Activated T-helper 2 cell treated with anti-CD3 and anti-CD28 coated beads, Interferon-gamma antibody, Interleukin-2, Interleukin-4, amounts not matched to agents 10 μg/mL and 5 μg/mL and 100 μg/mL, durations not matched to agents 14 hours and 24 hours and 36 hours (primary cell): Measurements from ENCODE around the gene RPGRIP1L. TPM values are rescaled to one million over a fixed set of nuclear protein-coding genes. Genes with fewer than 3 reads are reported as not detected.

Experiments used
- DNase-seq: peaks from one replicate; pipeline ENCODE4 v3.0.0; 2021; ENCODE audit warnings: low spot score
- H3K27ac Mint-ChIP-seq: one replicate; pipeline ENCODE4 v1.8.0; 2021; ENCODE audit warnings: mixed read lengths
- H3K27me3 Mint-ChIP-seq: one replicate; pipeline ENCODE4 v1.8.0; 2021; ENCODE audit warnings: low read depth, mixed read lengths
- H3K36me3 Mint-ChIP-seq: one replicate; pipeline ENCODE4 v1.8.0; 2021; ENCODE audit warnings: low read depth, mixed read lengths
- H3K4me1 Mint-ChIP-seq: one replicate; pipeline ENCODE4 v1.8.0; 2021; ENCODE audit warnings: low read depth, mixed read lengths
- H3K4me3 Mint-ChIP-seq: one replicate; pipeline ENCODE4 v1.8.0; 2021; ENCODE audit warnings: low read depth, mild to moderate bottlenecking, moderate library complexity, mixed read lengths
- H3K9me3 Mint-ChIP-seq: one replicate; pipeline ENCODE4 v1.8.0; 2021; ENCODE audit warnings: mixed read lengths
- intact Hi-C: fragments of 100-400 bp; cut with micrococcal nuclease; formaldehyde crosslinking; loops from one replicate; pipeline ENCODE4 v1.15.1; 2023
- total RNA-seq: library from RNA; stranded (reverse); gene quantifications from 2 replicates; pipeline ENCODE4 v1.2.3, GENCODE V29; 2022

RPGRIP1L gene
- total RNA-seq = 7.7 and 9.6 TPM in 2 replicates

GRCh38 chr16:53703590-53704444 lies at the start of gene RPGRIP1L, which contains the start of gene FTO:
RPGRIP1L (minus strand) TSS chr16:53703859; CDS start chr16:53700723, 3,136 bp downstream.
FTO (plus strand) TSS chr16:53704156.
- H3K4me1 Mint-ChIP-seq = peaks cover 25% of the 10 kb centered on the region
- peak within 1 kb of the TSS; percentile 100 for H3K4me3 Mint-ChIP-seq
- intact Hi-C loops = loop anchor here (1.0 to 10.0 kb wide), 4 partner anchors 41 to 649 kb away; partner anchors contain the start of genes AKTIP, CHD9, CHD9NB and RBL2
- H3K9me3 Mint-ChIP-seq = no peaks in the 10 kb centered on the region
- H3K36me3 Mint-ChIP-seq = peaks cover 21% of the 10 kb centered on the region
- peak; percentile 97 for DNase-seq
- H3K27ac Mint-ChIP-seq = peak within 1 kb of the TSS; percentile 98
- H3K27me3 Mint-ChIP-seq = no peaks in the 10 kb centered on the region

GRCh38 chr16:53753431-53753830 lies 49.8 kb upstream of the RPGRIP1L start:
- no peaks in the 10 kb centered on the region for H3K9me3 Mint-ChIP-seq
- H3K27me3 Mint-ChIP-seq = no peaks in the 10 kb centered on the region
- H3K36me3 Mint-ChIP-seq = no peaks in the 10 kb centered on the region

GRCh38 chr16:53752560-53752959 lies 48.9 kb upstream of the RPGRIP1L start:
- H3K27me3 Mint-ChIP-seq = no peaks in the 10 kb centered on the region
- H3K27ac Mint-ChIP-seq = no peak overlapping the region
- no peak for DNase-seq
- no peaks in the 10 kb centered on the region for H3K4me1 Mint-ChIP-seq
- peaks cover under 1% of the 10 kb centered on the region for H3K36me3 Mint-ChIP-seq
- peaks cover 6% of the 10 kb centered on the region for H3K9me3 Mint-ChIP-seq
- no peak overlapping the region for H3K4me3 Mint-ChIP-seq
- intact Hi-C loops = no loop called here

More at GRCh38 chr16:53753431-53753830, 49.8 kb upstream of the RPGRIP1L start:
- Mint-ChIP-seq H3K4me3 (no peak overlapping the region), H3K4me1 (no peaks in the 10 kb centered on the region), H3K27ac (no peak overlapping the region)
- DNase-seq = no peak
- intact Hi-C loops = no loop called here

- H3K9me3 Mint-ChIP-seq = peaks cover 9% of the 10 kb centered on the region
- peak overlapping the region; percentile 5 for H3K27ac Mint-ChIP-seq
- no peaks in the 10 kb centered on the region for H3K27me3 Mint-ChIP-seq
- H3K4me1 Mint-ChIP-seq = peaks cover 23% of the 10 kb centered on the region
- intact Hi-C loops = loop anchor here (1.0 to 10.0 kb wide), 3 partner anchors 41 to 1179 kb away; partner anchors contain the start of gene FTO
- DNase-seq = no peak
- no peak overlapping the region for H3K4me3 Mint-ChIP-seq
- peaks cover 9% of the 10 kb centered on the region for H3K36me3 Mint-ChIP-seq
Measured at GRCh38 chr16:53745753-53746266, 42.2 kb upstream of the RPGRIP1L start.

- no peak for DNase-seq
- H3K9me3 Mint-ChIP-seq = peaks cover 9% of the 10 kb centered on the region
- intact Hi-C loops = loop anchor here (1.0 to 10.0 kb wide), 3 partner anchors 40 to 1180 kb away; partner anchors contain the start of gene FTO
- no peak overlapping the region for H3K4me3 Mint-ChIP-seq
- H3K27me3 Mint-ChIP-seq = no peaks in the 10 kb centered on the region
- H3K4me1 Mint-ChIP-seq = peaks cover 23% of the 10 kb centered on the region
- H3K27ac Mint-ChIP-seq = peak overlapping the region; percentile 5
- H3K36me3 Mint-ChIP-seq = peaks cover 9% of the 10 kb centered on the region
Measured at GRCh38 chr16:53745086-53745485, 41.4 kb upstream of the RPGRIP1L start.

GRCh38 chr16:53744449-53744848 lies 40.8 kb upstream of the RPGRIP1L start:
- peaks cover 9% of the 10 kb centered on the region for H3K36me3 Mint-ChIP-seq
- H3K4me3 Mint-ChIP-seq = peak overlapping the region; percentile 22
- H3K9me3 Mint-ChIP-seq = peaks cover 9% of the 10 kb centered on the region
- H3K4me1 Mint-ChIP-seq = peaks cover 23% of the 10 kb centered on the region
- intact Hi-C loops = loop anchor here (2.0 to 10.0 kb wide), 2 partner anchors 40 to 1180 kb away; partner anchors contain the start of gene FTO
- H3K27ac Mint-ChIP-seq = peak overlapping the region; percentile 1
- DNase-seq = no peak
- H3K27me3 Mint-ChIP-seq = no peaks in the 10 kb centered on the region

- no peak overlapping the region for H3K4me3 Mint-ChIP-seq
- H3K36me3 Mint-ChIP-seq = peaks cover 9% of the 10 kb centered on the region
- no peak overlapping the region for H3K27ac Mint-ChIP-seq
- intact Hi-C loops = loop anchor here (10.0 kb wide), 1 partner anchor 1182 kb away; no protein-coding TSS in a partner anchor
- peaks cover 9% of the 10 kb centered on the region for H3K9me3 Mint-ChIP-seq
- no peak for DNase-seq
- H3K4me1 Mint-ChIP-seq = peaks cover 23% of the 10 kb centered on the region
- no peaks in the 10 kb centered on the region for H3K27me3 Mint-ChIP-seq
Measured at GRCh38 chr16:53743149-53743566, 39.5 kb upstream of the RPGRIP1L start.

GRCh38 chr16:53741546-53741945 lies 37.9 kb upstream of the RPGRIP1L start:
- no peaks in the 10 kb centered on the region for H3K27me3 Mint-ChIP-seq
- no peaks in the 10 kb centered on the region for H3K36me3 Mint-ChIP-seq
- H3K27ac Mint-ChIP-seq = no peak overlapping the region
- no peaks in the 10 kb centered on the region for H3K9me3 Mint-ChIP-seq
- no peak overlapping the region for H3K4me3 Mint-ChIP-seq
- H3K4me1 Mint-ChIP-seq = peaks cover 23% of the 10 kb centered on the region
- DNase-seq = no peak
- intact Hi-C loops = loop anchor here (10.0 kb wide), 1 partner anchor 1183 kb away; no protein-coding TSS in a partner anchor

- no peaks in the 10 kb centered on the region for H3K9me3 Mint-ChIP-seq
- peaks cover 23% of the 10 kb centered on the region for H3K4me1 Mint-ChIP-seq
- intact Hi-C loops = loop anchor here (10.0 kb wide), 1 partner anchor 1184 kb away; no protein-coding TSS in a partner anchor
- DNase-seq = no peak
- H3K27ac Mint-ChIP-seq = no peak overlapping the region
- H3K4me3 Mint-ChIP-seq = no peak overlapping the region
- H3K27me3 Mint-ChIP-seq = no peaks in the 10 kb centered on the region
- H3K36me3 Mint-ChIP-seq = no peaks in the 10 kb centered on the region
Measured at GRCh38 chr16:53740933-53741531, 37.4 kb upstream of the RPGRIP1L start.

GRCh38 chr16:53740476-53740875 lies 36.8 kb upstream of the RPGRIP1L start:
- H3K4me1 Mint-ChIP-seq = peaks cover 18% of the 10 kb centered on the region
- H3K27ac Mint-ChIP-seq = no peak overlapping the region
- H3K9me3 Mint-ChIP-seq = no peaks in the 10 kb centered on the region
- intact Hi-C loops = loop anchor here (10.0 kb wide), 1 partner anchor 1184 kb away; no protein-coding TSS in a partner anchor
- H3K4me3 Mint-ChIP-seq = no peak overlapping the region
- DNase-seq = no peak
- H3K36me3 Mint-ChIP-seq = no peaks in the 10 kb centered on the region
- H3K27me3 Mint-ChIP-seq = no peaks in the 10 kb centered on the region

- Mint-ChIP-seq H3K27ac (no peak overlapping the region), H3K27me3 (no peaks in the 10 kb centered on the region), H3K36me3 (no peaks in the 10 kb centered on the region), H3K9me3 (no peaks in the 10 kb centered on the region), H3K4me3 (no peak overlapping the region), H3K4me1 (no peaks in the 10 kb centered on the region)
- DNase-seq = no peak
- intact Hi-C loops = no loop called here
Measured at GRCh38 chr16:53737552-53737951, 33.9 kb upstream of the RPGRIP1L start.

- Mint-ChIP-seq H3K4me3 (no peak overlapping the region), H3K36me3 (no peaks in the 10 kb centered on the region), H3K9me3 (no peaks in the 10 kb centered on the region), H3K4me1 (no peaks in the 10 kb centered on the region), H3K27ac (no peak overlapping the region), H3K27me3 (no peaks in the 10 kb centered on the region)
- no peak for DNase-seq
- intact Hi-C loops = no loop called here
Measured at GRCh38 chr16:53736297-53736696, 32.6 kb upstream of the RPGRIP1L start.
